ENCODE results near the gene SNX11. TPM values are rescaled to one million over a fixed set of nuclear protein-coding genes. Genes with fewer than 3 reads are reported as not detected.
A peak's percentile ranks its signal among the peaks of the same experiment; 100 is the strongest.

SNX11 gene
- total and polyA plus RNA-seq, 4 donors: 11.7 to 18.8 (median 17.3) TPM

DNA sequence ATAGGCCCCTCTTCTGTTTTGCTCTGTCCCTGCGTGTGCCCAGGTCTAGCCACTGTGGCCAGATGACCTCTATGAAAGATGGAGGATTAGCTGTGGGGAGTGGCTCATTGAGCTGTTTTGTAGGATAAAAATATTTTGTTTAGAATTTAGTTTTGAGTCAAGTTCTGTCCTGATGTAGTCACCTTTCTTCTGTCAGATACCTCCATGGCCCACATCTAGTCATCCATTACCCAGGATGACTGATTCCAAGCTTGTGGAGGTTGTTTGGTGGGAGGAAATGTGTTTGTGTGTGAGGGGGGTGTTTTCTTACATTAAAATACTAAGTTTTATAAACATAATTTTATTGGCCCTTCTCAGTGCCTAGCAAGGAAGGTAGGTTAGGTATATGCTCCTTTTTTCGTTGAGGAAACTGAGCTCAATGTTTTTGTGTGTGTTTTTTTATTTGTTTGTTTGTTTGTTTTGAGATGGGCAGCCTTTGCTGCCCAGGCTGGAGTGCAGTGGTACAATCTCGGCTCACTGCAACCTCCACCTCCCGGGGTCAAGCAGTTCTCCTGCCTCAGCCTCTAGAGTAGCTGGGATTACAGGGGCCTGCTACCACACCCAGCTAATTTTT is 16.3 kb downstream of the SNX11 start:
- Histone ChIP-seq H3K27ac (ENCODE audit: low read depth in 1 of 2, low read length in 2 of 2) (no peak overlapping the region), H3K36me3 (ENCODE audit: control insufficient read depth in 1 of 2, insufficient read depth in 2 of 2, low read length in 1 of 2) (peaks cover 2 to 11% of the 10 kb centered on the region in 2 donors), H3K4me3 (ENCODE audit: low read length in 2 of 2) (no peak overlapping the region), H3K27me3 (ENCODE audit: control insufficient read depth in 1 of 2, insufficient read depth in 2 of 2, low read length in 1 of 2) (no peaks in the 10 kb centered on the region), H3K4me1 (ENCODE audit: control insufficient read depth in 1 of 2, insufficient read depth in 2 of 2, low read length in 2 of 2) (no peaks in the 10 kb centered on the region), H3K9me3 (ENCODE audit: control insufficient read depth, low read length) (no peaks in the 10 kb centered on the region)
- ATAC-seq (ENCODE audit: low FRiP score) (no peak), DNase-seq (no peak)
- WGBS, 2 donors: 91 to 97% methylated on average over 4 of the region's 4 CpGs
- intact Hi-C loops (cut with DNase I): no loop called here

DNA sequence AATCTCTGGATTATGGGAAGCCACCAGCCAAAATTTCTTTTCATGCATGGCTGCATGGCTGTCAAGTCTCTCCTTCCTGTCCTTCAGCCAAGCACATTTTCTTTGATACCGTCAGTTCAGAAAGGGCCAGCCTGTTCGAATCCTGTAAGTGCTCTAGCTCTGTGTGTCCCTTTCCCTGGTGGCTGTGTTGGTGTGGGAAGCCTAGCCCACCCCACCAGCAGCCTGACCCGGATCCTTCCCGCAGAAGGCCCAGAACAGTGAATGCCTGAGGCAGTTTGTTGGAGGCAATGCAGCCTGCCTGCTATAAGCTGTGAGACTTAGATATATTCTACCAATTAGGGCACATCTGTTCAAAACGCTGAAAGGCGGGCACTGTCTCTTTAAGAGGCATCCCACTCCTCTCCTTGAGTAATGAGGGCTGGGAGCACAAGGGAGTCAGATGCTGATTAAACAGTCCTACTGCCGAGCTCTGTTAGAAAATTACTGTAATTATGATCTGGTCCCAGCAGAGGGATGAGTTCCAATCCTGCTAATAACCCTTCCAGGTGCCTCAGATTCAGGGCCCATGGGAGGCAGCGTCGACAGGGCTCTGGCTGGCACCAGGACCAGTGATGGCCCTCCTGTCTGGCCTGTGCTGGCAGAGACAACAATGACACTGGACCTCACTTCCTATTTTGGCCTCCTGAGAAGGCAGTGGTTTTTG is 18.4 kb downstream of the SNX11 start:
- no peaks in the 10 kb centered on the region for H3K27me3 ChIP-seq (ENCODE audit: control insufficient read depth in 1 of 2, insufficient read depth in 2 of 2, low read length in 1 of 2)
- WGBS, 2 donors: 64% methylated on average over 9 of the region's 9 CpGs
- DNase-seq (no peak), ATAC-seq (ENCODE audit: low FRiP score) (no peak)
- H3K4me1 ChIP-seq (ENCODE audit: control insufficient read depth in 1 of 2, insufficient read depth in 2 of 2, low read length in 2 of 2): no peaks in the 10 kb centered on the region
- no peak overlapping the region for H3K4me3 ChIP-seq (ENCODE audit: low read length in 2 of 2)
- intact Hi-C loops (cut with DNase I): no loop called here
- no peak overlapping the region for H3K27ac ChIP-seq (ENCODE audit: low read depth in 1 of 2, low read length in 2 of 2)
- H3K36me3 ChIP-seq (ENCODE audit: control insufficient read depth in 1 of 2, insufficient read depth in 2 of 2, low read length in 1 of 2): peaks cover 2 to 10% of the 10 kb centered on the region in 2 donors
- H3K9me3 ChIP-seq (ENCODE audit: control insufficient read depth, low read length): no peaks in the 10 kb centered on the region

DNA sequence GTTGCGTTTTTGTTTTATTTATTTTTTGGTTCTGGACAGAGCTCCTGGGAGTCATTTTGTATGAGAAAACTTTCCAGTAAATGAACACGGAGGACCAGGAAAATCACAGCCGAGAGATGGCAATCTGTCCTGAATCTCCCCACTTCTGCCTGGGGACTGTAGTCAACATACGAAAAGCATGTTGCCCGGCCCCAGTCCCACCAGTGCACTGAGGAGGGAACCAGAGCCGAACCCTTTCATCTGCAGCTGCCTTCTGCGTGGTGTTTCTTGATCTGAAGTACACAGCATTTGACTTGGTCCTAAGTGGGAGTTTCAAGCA is 18.9 kb downstream of the SNX11 start:
- Histone ChIP-seq H3K27me3 (ENCODE audit: control insufficient read depth in 1 of 2, insufficient read depth in 2 of 2, low read length in 1 of 2) (no peaks in the 10 kb centered on the region), H3K9me3 (ENCODE audit: control insufficient read depth, low read length) (no peaks in the 10 kb centered on the region), H3K36me3 (ENCODE audit: control insufficient read depth in 1 of 2, insufficient read depth in 2 of 2, low read length in 1 of 2) (peaks cover 2 to 10% of the 10 kb centered on the region in 2 donors), H3K4me1 (ENCODE audit: control insufficient read depth in 1 of 2, insufficient read depth in 2 of 2, low read length in 2 of 2) (no peaks in the 10 kb centered on the region), H3K27ac (ENCODE audit: low read depth in 1 of 2, low read length in 2 of 2) (no peak overlapping the region), H3K4me3 (ENCODE audit: low read length in 2 of 2) (no peak overlapping the region)
- ATAC-seq (ENCODE audit: low FRiP score) (no peak), DNase-seq (no peak)
- 72 to 81% methylated on average over 7 of the region's 7 CpGs for WGBS, 2 donors
- intact Hi-C loops (cut with DNase I): no loop called here

DNA sequence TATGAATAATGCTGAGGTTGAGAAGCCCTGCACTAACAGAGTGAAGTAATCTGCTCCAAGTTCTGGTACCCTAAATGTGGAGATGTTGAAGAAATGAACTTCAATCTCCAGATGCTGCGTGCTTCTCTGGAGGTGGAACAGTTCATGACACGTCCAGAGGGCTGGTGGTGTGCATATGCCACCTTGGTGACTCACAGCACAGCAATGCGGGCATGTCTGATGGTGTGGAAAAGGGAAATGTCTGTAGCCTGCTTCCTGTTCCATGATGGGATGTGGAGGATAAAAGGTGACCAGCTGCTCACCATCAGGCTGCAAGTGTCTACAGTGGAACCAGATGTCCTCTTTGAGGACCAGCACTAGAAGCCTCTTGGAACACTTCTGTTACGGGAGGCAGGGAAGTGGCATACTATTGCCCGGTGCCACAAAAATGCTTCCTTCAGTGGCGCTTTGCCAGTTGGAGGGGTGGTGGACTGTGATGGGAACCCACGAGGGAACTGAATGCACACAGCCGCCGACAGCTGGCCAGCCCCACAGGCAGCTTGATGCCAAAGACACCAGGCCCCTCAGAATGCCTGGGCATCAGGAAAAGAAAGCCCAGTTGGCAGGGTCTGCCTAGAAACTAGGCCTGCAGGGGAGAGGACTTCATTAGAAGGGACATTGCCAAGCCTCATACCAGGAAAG is 19.9 kb downstream of the SNX11 start:
- Histone ChIP-seq H3K9me3 (ENCODE audit: control insufficient read depth, low read length) (no peaks in the 10 kb centered on the region), H3K27me3 (ENCODE audit: control insufficient read depth in 1 of 2, insufficient read depth in 2 of 2, low read length in 1 of 2) (no peaks in the 10 kb centered on the region), H3K27ac (ENCODE audit: low read depth in 1 of 2, low read length in 2 of 2) (no peak overlapping the region), H3K36me3 (ENCODE audit: control insufficient read depth in 1 of 2, insufficient read depth in 2 of 2, low read length in 1 of 2) (peaks cover 0 to 2% of the 10 kb centered on the region in 2 donors), H3K4me1 (ENCODE audit: control insufficient read depth in 1 of 2, insufficient read depth in 2 of 2, low read length in 2 of 2) (no peaks in the 10 kb centered on the region), H3K4me3 (ENCODE audit: low read length in 2 of 2) (no peak overlapping the region)
- peak; percentile 26 for ATAC-seq (ENCODE audit: low FRiP score)
- no peak for DNase-seq
- 36 to 41% methylated on average over 9 of the region's 9 CpGs for WGBS, 2 donors
- intact Hi-C loops (cut with DNase I): no loop called here

DNA sequence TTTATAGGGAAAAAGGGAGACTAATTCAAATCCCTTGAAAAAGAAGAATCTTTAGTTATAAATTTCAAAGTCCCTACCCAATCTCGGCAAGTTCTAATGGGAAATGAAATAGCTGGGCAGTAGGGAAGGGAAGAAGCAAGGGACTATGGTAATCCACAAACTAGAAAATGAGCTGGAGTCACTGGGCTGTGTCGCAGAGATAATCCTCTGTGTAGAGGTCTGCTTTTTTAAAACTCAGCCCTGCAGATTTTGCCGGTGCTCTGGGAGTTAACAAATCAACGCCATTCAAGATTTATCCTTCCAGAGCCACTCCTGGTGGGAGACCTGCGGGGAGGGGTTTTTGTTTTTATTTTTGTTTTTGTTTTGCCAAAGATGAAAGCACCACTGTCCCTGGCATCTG is 20.8 kb downstream of the SNX11 start:
- Histone ChIP-seq H3K4me3 (ENCODE audit: low read length in 2 of 2) (no peak overlapping the region), H3K27me3 (ENCODE audit: control insufficient read depth in 1 of 2, insufficient read depth in 2 of 2, low read length in 1 of 2) (no peaks in the 10 kb centered on the region), H3K4me1 (ENCODE audit: control insufficient read depth in 1 of 2, insufficient read depth in 2 of 2, low read length in 2 of 2) (no peaks in the 10 kb centered on the region), H3K9me3 (ENCODE audit: control insufficient read depth, low read length) (no peaks in the 10 kb centered on the region), H3K36me3 (ENCODE audit: control insufficient read depth in 1 of 2, insufficient read depth in 2 of 2, low read length in 1 of 2) (peaks cover 0 to 2% of the 10 kb centered on the region in 2 donors), H3K27ac (ENCODE audit: low read depth in 1 of 2, low read length in 2 of 2) (no peak overlapping the region)
- WGBS, 2 donors: 44 to 50% methylated on average over 5 of the region's 5 CpGs
- no peak for DNase-seq
- intact Hi-C loops (cut with DNase I): no loop called here
- no peak for ATAC-seq (ENCODE audit: low FRiP score)

DNA sequence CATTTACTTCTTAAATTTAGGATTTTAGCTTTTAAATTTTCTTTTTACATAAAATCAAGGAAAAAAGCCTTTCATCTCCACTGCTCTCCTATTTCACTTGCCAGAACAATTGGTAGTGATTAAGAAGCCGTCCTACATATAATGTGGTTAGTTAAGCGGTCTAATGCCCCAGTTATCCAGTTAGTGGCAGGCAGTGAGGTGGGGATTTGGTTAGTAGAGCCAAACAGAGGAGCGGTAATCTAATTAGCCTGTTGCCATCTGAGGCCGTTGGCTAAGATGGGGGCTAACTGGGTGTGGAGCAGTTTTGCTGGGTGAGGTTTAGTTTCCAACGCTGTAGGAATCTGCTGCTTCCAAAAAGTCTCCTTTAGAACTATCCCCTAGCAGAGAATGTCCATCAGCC is 22.4 kb downstream of the SNX11 start:
- Histone ChIP-seq H3K4me3 (ENCODE audit: low read length in 2 of 2) (no peak overlapping the region), H3K27ac (ENCODE audit: low read depth in 1 of 2, low read length in 2 of 2) (no peak overlapping the region), H3K4me1 (ENCODE audit: control insufficient read depth in 1 of 2, insufficient read depth in 2 of 2, low read length in 2 of 2) (no peaks in the 10 kb centered on the region), H3K9me3 (ENCODE audit: control insufficient read depth, low read length) (no peaks in the 10 kb centered on the region), H3K27me3 (ENCODE audit: control insufficient read depth in 1 of 2, insufficient read depth in 2 of 2, low read length in 1 of 2) (no peaks in the 10 kb centered on the region), H3K36me3 (ENCODE audit: control insufficient read depth in 1 of 2, insufficient read depth in 2 of 2, low read length in 1 of 2) (peaks cover 0 to 2% of the 10 kb centered on the region in 2 donors)
- intact Hi-C loops (cut with DNase I): loop anchor here in 1 of 2 donors (2.0 to 5.0 kb wide), 2 partner anchors 53 to 151 kb away; no protein-coding TSS in a partner anchor
- WGBS, 2 donors: 65 to 86% methylated on average over 5 of the region's 5 CpGs
- ATAC-seq (ENCODE audit: low FRiP score) (no peak), DNase-seq (no peak)

DNA sequence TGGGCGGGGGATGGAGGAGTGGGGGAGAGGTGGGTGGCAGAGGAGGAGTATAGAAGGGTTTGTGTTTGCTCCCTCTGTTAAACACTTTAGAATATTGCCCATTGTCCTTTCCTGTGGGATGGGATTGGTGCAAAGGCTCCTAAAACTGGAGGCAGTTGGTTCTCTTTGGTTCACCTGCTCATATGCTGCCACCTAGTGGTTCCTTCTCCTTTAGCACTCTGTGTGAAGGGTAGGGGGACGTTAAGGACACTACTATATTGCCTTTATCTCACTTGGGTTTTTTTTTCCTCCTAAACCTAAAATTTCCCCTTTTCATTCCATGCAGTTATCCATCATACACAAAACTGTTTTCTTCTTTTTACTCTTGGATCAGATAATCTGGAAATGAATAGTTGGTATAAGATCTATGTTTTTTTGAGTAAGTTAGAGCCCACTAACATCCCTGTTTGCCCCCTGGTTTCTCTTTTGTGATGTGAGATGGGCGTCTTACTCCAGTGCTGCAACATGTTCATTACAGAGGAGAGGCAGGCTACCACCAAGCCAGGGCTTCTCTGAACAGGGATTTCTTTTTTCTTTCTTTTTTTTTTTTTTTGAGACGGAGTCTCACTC is 23.8 kb downstream of the SNX11 start:
- 37 to 43% methylated on average over 4 of the region's 4 CpGs for WGBS, 2 donors
- Histone ChIP-seq H3K4me1 (ENCODE audit: control insufficient read depth in 1 of 2, insufficient read depth in 2 of 2, low read length in 2 of 2) (no peaks in the 10 kb centered on the region), H3K36me3 (ENCODE audit: control insufficient read depth in 1 of 2, insufficient read depth in 2 of 2, low read length in 1 of 2) (no peaks in the 10 kb centered on the region), H3K27me3 (ENCODE audit: control insufficient read depth in 1 of 2, insufficient read depth in 2 of 2, low read length in 1 of 2) (no peaks in the 10 kb centered on the region), H3K9me3 (ENCODE audit: control insufficient read depth, low read length) (no peaks in the 10 kb centered on the region), H3K27ac (ENCODE audit: low read depth in 1 of 2, low read length in 2 of 2) (no peak overlapping the region), H3K4me3 (ENCODE audit: low read length in 2 of 2) (no peak overlapping the region)
- ATAC-seq (ENCODE audit: low FRiP score): peak; percentile 86
- intact Hi-C loops (cut with DNase I): loop anchor here (1.0 to 5.0 kb wide), 4 partner anchors 54 to 153 kb away; no protein-coding TSS in a partner anchor
- DNase-seq: no peak

DNA sequence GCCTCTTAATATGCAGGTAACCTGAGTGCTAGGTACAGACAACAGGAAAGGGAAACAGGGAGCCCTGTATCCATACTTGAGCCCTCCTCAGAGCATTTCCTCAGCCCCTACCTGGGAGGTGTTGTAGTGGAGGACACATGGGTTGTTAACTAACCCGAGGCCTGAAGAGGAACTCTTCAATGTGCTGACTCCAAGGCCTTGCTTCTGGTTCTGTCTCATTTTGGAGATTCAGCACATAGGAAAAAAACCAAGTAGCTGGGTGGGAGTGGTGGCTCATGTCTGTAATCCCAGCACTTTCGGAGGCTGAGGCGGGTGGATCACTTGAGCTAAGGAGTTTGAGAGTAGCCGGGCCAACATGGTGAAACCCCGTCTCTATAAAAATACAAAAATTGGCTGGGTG is 24.8 kb downstream of the SNX11 start:
- Histone ChIP-seq H3K27me3 (ENCODE audit: control insufficient read depth in 1 of 2, insufficient read depth in 2 of 2, low read length in 1 of 2) (no peaks in the 10 kb centered on the region), H3K9me3 (ENCODE audit: control insufficient read depth, low read length) (no peaks in the 10 kb centered on the region), H3K4me3 (ENCODE audit: low read length in 2 of 2) (no peak overlapping the region), H3K36me3 (ENCODE audit: control insufficient read depth in 1 of 2, insufficient read depth in 2 of 2, low read length in 1 of 2) (no peaks in the 10 kb centered on the region), H3K4me1 (ENCODE audit: control insufficient read depth in 1 of 2, insufficient read depth in 2 of 2, low read length in 2 of 2) (no peaks in the 10 kb centered on the region), H3K27ac (ENCODE audit: low read depth in 1 of 2, low read length in 2 of 2) (no peak overlapping the region)
- ATAC-seq (ENCODE audit: low FRiP score) (no peak), DNase-seq (no peak)
- intact Hi-C loops (cut with DNase I): loop anchor here in 1 of 2 donors (5.0 kb wide), 1 partner anchor 55 kb away; no protein-coding TSS in a partner anchor
- 74 to 77% methylated on average over 5 of the region's 5 CpGs for WGBS, 2 donors

Measured in aorta (tissue), 5 donors.